ENCODE data around the gene PTGFRN.

The PTGFRN gene

GRCh38 chr1:116943438-116943837 lies 33.7 kb downstream of the PTGFRN start:
- DNase-seq (ENCODE audit: low read depth in 2 of 2): no peak

DNA sequence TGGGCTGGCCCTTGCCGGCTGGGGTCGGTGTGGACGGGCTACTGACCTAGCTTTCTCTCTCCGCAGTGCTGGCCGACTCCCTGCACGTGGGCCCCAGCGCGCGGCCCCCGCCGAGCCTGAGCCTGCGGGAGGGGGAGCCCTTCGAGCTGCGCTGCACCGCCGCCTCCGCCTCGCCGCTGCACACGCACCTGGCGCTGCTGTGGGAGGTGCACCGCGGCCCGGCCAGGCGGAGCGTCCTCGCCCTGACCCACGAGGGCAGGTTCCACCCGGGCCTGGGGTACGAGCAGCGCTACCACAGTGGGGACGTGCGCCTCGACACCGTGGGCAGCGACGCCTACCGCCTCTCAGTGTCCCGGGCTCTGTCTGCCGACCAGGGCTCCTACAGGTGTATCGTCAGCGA lies 34.9 kb downstream of the PTGFRN start:
- DNase-seq (ENCODE audit: low read depth in 2 of 2): no peak

DNA sequence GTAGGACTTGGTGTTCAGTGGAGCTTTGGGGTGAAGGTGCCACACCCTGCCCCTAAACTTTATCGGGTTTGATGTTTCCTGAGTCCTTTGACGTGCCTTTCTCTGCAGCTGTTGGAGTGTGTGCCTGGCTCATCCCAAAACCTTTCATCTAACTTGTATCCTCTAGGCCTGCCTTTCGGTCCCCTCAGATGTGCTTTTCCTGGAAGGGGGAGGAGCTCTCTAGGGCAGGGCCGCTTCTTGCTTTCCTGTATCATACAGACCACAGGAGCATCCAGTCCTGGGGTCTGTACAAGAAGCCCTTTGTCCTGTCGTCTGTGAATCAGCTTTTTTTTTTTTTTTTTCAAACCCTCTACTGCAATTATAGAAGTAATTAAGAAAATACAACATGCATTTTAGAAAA lies 35.7 kb downstream of the PTGFRN start:
- DNase-seq (ENCODE audit: low read depth in 2 of 2): no peak

- no peak for DNase-seq (ENCODE audit: low read depth in 2 of 2)
These were observed 36.3 kb downstream of the PTGFRN start for GRCh38 chr1:116945996-116946395.

DNA sequence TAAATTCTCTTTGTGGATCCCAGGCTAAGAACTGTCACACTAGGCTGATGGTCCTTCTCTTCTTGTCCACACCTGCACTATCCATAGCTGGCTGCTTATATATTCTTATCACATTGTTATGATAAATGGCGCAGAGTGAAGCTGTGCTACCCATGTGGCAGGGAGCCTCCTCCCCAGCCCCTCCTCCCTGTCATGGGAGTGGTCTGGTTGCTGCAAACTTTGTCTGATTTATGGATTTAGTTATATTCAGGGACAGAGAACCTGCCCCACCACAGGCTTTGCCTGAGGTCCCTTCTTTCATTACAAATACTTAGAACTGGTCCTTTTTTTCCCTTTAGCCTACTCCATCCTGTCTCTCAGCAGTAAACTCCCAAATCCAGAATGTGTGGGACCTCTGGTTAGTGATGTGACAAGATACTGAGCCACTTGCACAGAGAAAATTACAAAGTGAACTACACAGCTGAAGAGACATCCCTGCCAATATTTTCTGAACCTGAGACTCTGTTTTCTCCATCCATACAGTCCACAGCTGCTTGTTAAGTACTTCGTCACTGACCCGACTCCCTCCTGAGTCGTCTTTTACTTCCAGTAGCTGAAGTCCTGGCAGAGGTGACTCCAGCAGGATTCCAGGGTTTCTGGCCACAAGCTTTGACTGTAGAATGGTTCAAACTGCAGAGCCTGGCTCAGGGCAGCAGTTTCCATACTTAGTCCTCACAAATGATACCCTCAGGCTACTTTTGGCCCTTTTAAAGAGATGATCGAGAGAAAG lies 37.6 kb downstream of the PTGFRN start:
- no peak for DNase-seq (ENCODE audit: low read depth in 2 of 2)

- no peak for DNase-seq (ENCODE audit: low read depth in 2 of 2)
These were observed 38.3 kb downstream of the PTGFRN start for GRCh38 chr1:116948046-116948445.

DNA sequence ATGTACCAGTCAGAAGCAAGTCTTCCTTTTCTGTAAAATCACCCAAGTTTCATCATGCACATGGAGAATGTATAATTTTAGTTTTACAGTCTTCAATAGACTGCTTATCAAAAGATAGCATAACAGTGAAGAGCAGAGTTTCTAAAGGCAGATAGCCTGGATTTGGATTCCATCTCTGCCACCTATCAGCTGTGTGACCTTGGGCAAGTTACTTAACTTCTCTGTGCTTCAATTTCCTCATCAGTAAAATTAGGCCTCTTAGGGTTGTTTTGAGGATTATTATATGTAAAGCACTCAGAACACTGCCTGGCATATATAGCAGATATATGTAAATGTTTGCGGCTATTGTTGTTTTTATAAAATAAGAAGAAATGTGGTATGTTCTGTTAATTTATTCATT lies 38.9 kb downstream of the PTGFRN start:
- DNase-seq (ENCODE audit: low read depth in 2 of 2): no peak

- DNase-seq (ENCODE audit: low read depth in 2 of 2): no peak
These were observed 39.7 kb downstream of the PTGFRN start for GRCh38 chr1:116949213-116949985.

DNA sequence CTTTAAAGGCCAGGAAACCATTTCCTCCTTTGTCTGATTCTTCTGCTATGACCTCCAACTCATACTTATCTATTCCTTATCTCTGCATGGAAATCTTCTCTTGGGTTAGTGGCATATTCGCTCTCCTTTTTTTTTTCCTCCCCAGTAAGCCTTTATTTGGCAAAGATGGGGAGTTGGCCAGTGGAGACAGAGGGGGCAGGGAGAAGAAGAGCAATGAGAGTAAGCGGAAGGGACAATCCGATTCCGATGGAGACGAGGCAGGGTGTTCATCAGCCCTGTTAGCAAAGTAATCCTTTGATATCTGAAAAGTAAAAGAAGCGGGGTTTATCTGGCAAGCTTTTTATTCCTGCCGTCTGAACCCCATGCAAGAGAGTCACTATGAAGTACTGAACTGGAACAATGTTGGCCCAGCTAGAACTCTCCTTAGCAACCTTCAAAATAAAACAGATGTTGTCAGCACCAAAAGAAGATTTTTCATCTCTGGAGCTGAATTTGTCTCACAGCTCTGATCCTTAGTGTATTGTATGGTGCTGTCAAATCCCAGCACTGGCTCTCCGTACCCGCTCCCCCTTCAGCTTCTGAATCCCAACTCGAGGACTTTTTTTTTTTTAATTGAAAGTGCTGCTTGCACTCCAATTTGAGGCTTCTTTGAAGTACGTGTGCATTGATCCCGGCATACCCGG lies 40.9 kb downstream of the PTGFRN start:
- DNase-seq (ENCODE audit: low read depth in 2 of 2): no peak

DNA sequence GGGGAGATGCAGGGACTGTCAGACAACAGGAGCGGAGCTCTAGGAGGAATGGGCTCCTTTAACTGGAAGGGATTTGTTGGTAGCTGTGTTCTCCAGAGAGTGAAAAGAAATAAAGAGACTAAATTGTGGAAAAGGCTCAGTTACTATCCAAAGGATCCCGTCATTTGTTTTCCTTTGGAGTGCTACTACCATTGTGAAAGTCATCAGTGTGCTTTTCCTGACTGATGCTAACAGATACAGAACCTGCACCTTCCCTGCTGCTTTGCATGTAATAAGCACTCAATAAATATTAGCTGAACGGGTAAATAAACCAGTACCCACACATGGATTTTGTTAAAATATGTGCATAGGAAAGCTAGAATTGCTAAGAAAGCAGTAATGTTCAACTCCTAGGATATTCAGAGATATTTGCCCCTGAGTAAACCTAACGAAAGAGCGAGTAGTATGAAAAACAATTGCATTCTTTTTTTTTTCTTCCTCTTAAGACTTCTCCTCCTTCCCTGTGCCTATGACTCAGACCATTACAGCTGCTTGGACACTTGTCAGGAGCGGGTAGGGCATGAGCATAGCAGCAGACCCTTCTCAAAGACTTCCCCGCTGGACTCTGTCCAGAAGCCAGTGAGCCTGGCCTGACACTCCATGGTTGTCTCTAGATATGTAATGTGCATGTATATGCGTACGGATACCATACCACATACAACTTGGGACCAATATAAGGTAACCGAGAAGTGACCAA lies 41.7 kb downstream of the PTGFRN start:
- no peak for DNase-seq (ENCODE audit: low read depth in 2 of 2)

GRCh38 chr1:116952738-116953275 lies 43.1 kb downstream of the PTGFRN start:
- no peak for DNase-seq (ENCODE audit: low read depth in 2 of 2)

DNA sequence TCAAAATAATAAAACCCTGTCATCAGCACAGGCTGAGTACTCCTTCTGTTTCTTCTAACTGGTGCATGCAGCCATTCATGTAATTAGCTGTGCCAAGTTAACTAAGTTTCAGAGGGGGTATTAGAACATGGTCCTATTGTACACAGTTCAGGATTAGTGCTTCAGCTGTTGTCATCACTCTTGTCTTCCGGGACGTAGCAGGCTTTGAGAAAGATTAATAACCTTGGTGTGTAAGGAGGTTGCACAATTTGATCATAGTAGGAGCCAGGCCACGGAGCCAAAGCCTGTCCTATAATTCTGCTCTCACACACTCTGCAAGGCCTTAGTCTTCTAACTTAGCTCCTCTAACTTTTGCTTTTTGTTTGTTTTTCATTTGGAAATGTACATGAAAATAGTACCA lies 44.7 kb downstream of the PTGFRN start:
- no peak for DNase-seq (ENCODE audit: low read depth in 2 of 2)

DNA sequence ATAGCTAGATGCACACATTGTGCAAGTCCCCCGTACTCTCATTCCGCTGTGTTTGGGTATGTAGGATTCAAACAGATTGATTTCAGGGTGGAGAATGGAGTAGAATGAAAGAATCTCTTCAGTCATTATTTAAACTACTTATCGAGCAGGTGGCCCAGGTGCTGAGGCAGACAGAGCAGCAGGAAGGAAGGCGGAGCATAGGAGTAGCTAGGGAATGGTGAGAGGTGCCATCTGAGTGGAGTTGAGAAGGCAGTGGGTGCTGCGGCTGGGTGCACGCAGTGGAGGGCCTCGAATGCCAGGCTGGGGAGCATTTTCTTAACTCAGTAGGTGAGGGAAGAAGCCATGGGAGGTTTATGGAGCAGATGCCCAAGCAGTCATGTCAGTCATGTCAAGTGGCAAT lies 46.7 kb downstream of the PTGFRN start:
- no peak for DNase-seq (ENCODE audit: low read depth in 2 of 2)

DNA sequence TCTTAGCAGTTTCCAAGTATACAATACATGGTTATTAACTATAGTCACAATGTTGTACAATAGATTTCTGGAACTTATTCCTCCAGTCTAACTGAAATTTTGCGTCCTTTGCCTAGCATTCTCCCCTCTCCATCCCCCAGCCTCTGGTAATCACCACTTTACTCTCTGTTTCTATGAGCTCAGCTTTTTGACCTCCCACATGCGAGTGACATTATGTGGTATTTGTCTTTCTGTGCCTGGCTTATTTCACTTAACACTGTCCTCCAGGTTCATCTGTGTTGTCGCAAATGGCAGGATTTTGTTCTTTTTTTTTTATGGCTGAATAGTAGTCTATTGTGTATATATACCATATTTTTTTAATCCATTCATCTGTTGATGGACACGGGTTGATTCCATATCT lies 47.9 kb downstream of the PTGFRN start:
- no peak for DNase-seq (ENCODE audit: low read depth in 2 of 2)

DNA sequence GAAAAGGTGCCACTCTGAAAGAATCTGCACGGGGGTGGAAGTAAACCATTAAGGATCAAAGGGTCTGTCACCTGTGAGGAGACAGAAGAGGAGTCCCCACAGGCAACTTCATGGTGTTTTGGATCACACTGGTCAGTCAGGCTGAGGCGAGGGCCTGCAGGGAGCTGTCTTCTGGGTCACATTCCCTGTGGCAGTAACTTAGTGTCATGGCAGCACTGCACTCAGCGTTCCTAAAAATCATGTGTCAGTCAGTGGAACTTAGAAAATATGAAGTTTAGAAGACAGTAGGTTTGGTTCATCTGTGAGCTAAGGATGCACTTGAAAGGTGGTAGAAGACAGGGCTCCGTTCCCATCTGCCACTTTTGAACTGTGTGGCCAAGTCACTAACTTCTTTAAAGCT lies 48.4 kb downstream of the PTGFRN start:
- no peak for DNase-seq (ENCODE audit: low read depth in 2 of 2)

DNA sequence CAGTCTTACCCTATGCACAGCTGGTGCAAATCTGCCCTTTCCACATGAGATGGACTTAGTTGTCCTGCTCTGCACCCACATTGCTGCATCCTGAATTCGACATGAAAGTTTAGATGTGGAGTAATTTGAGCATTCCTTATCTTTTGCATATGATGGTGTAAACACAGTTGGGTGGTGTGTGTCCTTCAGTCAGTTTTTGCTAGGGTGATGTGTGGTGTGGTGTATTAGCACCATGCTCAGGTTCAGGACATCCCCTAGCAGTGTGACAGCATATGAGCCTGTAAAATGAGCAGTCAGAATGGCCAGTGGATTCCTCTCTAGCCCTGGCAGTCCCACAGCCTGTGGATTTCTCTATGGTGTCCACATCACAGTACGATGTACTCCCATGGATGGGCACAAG lies 49.3 kb downstream of the PTGFRN start:
- DNase-seq (ENCODE audit: low read depth in 2 of 2): no peak

DNA sequence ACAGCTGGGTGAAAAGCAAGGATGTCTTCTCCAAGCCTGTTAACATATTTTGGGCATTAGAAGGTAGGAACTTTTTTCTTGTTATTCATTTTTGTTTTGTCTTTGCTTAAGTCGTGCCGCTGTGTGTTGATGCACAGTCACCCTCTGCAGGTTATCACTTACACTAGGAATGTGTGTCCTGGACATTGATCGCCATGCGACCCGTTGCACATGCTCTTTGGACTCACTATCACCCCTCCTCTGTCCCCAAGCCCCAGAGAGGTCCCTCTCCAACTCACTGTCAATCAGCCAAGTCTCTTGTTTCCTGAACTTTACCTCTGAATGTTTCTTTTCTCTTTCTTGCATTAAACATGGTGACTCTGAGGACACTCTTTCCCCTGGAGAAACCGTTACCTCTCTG lies 51.9 kb downstream of the PTGFRN start:
- no peak for DNase-seq (ENCODE audit: low read depth in 2 of 2)

DNA sequence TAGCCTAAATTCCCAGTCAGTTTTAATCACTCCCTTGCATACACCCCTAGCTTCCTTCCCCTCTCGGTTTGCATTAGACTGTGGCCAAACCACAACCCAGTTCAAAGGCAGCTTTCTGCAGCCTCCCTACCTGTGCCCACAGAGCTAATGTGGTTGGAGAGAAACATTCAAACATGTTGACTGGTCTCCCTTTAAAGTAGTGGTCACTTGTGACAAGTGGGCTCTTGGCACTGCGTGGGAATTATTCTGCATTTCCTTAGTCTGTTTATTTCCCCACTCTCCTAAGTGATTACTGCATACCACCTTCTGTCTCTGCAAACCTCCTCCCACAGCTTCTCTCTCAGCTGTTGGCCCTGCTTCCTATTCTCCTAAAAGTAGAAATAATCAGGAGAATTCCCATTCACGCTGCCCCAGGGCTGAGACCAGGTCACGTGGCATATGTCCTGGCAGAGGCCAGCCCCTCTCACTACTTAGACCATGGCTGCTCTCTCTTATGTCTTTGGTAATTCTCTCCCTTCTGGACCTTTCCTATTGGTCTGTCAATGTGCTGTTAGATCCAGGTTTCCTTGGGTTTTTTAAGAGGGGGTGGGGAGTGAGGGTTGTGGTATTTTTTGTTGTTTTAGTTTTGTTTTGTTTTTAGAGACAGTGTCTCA lies 53.4 kb downstream of the PTGFRN start:
- DNase-seq (ENCODE audit: low read depth in 2 of 2): no peak

DNA sequence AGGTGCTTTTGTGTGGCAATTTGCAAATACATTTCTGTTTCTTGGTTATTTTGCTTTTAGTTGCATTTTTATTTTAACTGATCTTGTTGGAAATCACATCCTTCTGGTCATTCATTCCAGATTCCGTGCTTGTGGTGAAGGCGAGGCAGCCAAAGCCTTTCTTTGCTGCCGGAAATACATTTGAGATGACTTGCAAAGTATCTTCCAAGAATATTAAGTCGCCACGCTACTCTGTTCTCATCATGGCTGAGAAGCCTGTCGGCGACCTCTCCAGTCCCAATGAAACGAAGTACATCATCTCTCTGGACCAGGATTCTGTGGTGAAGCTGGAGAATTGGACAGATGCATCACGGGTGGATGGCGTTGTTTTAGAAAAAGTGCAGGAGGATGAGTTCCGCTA lies 57.1 kb downstream of the PTGFRN start:
- DNase-seq (ENCODE audit: low read depth in 2 of 2): no peak

GRCh38 chr1:116968724-116969123 lies 59.0 kb downstream of the PTGFRN start:
- DNase-seq (ENCODE audit: low read depth in 2 of 2): no peak

DNA sequence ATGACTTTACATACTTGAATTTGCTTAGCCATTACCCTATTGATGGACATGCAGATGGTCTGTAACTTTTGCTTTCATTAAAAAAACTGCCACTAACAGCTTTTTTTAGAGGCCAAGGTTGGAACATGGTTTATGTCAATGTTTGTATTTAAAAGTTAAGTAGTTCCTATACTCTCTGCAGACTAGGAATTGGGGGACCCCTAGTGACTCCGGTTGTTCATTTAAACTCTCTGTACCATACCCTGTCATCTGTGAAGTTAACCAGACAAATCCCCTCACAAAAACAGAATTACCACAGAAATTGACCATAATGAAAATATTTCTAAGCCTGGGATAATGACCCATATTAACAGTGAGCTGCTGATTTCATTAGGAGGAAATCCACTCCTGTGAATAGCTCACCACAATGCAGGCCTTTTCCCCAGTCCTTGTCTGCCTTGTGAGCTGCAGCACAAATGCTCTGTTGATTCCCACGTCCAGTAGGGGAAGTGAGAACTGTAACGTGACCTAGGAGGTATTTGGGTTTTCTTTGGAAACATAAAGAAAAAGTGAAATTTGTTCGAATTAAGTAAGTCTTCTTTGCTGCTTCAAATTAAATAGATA lies 61.6 kb downstream of the PTGFRN start:
- no peak for DNase-seq (ENCODE audit: low read depth in 2 of 2)
